HG02852 (cell line): Measurements from ENCODE around the gene ATG2B.
"Not testable (repeated sequence)": the region's sequence is repeated elsewhere in the genome, so short reads cannot be mapped to it uniquely, and the experiment has no call there.

Experiments used
- ATAC-seq: cut with Tn5 transposase; IDR thresholded peaks from one replicate; pipeline ENCODE4 v1.9.1; 2021; ENCODE audit warnings: mild to moderate bottlenecking, moderate library complexity; ENCODE audit not compliant: unreplicated experiment

ATG2B gene

DNA sequence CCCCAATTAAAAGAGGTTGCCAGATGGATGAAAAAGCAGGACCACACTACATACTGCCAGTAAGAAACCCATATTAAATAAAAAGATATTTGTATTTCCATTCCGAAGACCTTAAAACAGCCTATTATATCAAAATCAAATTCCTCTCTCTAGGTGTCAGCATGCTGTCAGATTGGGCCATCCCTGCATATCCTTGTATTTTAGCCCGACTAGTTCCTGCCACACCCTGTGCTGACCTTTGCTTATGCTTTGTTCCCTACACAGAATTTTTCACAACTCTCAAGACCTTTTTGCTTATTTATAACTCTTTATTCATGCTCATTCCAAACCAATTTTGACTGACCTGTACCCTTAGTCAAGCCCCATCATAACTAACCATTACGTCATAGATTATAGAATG, 13.0 kb upstream of the ATG2B start:
- ATAC-seq, result no peak

DNA sequence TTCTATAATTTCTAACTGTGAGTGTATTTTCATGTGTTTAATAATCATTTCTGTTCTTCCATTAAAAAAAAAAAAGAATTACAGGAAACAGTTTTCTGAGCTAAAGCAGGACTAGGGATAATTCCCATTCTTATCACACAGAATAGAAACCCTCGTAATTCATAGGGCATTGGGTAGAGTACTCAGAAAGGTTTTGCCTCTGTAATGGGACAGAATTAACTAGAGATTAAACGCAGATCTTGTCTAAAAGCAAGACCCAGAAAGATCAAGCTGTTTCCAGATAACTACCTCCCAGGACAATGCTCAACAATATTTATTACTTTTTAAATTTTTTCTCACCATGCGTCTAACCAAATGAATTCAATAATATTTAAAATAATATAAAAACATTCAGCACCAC, 10.4 kb upstream of the ATG2B start:
- no peak for ATAC-seq

DNA sequence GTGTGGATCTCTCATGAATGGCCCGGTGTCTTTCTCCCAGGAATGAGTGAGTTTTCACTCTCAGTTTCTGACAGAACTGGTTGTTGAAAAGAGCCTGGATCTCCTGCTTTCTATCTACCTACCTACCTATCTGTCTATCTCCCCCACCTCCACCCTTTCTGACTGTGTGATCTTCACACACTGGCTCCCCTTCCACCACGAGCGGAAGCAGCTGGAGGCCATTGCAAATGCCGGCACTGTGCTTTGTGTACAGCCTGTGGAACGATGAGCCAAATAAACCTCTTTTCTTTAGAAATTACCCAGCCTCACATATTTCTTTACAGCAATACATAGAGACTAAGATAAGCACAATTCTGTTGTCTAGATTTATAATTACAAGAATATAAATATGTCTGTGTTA, 7.4 kb upstream of the ATG2B start:
- ATAC-seq, result no peak

DNA sequence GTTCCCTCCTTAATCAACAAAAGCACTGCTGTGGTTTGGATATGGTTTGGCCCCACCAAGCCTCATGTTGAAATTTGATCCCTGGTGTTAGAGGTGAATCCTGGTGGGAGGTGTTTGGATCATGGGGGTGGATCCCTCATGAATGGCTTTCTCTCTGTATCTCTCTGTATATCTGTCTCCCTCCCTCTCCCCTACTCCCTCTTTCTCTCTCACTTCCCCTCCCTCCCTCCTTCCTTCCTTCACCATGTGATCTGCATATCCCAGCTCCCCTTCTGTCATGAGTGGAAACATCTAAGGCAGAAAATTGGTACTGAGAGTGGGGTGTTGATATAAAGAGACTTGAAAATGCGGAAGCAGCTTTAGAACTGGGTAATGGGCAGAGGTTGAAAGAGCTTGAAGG, 5.4 kb upstream of the ATG2B start:
- ATAC-seq, result no peak

- no peak for ATAC-seq
These were observed 1.8 kb upstream of the ATG2B start for GRCh38 chr14:96364962-96365361.

DNA sequence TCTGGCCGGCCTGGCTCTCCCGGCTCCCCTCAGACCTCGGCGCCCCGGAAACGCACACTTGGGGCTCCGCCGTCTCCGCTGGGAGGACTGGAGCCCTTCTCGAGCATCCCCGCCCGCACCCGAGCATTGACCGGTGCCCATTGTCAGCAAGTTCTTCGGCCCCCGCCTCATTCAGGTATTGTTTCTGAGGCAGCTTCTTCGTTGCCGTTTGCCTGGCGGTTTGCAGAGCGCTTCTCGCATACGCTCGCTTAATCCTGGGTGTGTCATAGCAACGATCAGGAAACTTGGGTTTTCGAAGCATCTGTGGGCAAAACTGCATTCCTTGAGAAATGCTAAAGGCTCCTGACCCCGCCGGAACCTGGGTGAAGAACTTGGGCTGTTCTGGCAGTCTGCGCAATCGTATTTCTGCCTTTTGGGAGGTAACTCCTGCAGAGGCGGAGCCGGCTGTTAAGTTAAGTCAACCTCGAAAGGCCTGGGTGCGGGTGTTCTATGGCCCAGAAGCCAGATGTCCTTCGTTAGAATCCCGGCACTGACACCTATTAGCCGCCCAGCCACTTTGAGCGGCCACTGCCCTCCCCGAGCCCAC, 703 bp upstream of the ATG2B start:
- peak; percentile 32 for ATAC-seq

DNA sequence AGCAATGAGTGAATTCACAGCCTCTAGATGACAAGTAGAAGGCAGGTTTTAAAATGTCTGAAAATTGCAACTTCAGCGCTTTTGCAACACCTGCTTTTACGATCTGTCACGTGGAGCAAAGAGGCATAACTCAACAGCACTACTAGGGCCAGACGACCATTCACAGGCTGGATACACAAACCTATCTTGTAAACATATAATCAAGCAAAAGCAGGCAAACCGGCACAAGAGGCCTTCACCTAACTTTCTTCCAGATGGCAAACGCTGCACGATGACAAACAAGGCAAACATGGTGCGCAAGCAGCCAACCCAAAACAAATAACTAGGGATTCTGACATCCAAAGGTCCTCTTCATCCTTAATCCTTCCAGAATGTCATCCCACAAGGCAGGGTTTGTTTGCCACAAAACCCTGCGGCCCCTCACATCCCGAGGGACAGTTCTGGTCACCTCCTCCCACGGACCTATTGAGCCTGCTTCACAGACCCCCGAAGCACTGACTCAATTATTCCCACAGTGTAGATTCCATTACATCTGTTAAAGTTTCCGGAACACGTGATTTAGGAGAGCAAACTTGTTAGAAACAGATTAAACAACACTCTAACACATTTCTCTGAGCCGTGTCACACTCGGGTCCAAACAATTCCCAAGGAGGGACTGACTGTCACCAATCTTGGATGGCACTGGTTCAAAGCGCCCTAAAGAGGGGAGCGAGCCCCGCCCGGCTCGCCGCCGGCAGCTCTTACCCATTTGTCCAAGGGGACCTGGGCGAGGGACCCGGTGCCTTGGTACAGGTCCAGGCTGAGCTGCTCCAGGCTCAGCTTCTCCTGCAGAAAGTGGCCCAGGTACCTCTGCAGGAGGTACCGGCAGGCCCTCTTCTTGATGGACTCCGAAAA, 823 bp downstream of the ATG2B start:
- ATAC-seq, result peak; percentile 16

DNA sequence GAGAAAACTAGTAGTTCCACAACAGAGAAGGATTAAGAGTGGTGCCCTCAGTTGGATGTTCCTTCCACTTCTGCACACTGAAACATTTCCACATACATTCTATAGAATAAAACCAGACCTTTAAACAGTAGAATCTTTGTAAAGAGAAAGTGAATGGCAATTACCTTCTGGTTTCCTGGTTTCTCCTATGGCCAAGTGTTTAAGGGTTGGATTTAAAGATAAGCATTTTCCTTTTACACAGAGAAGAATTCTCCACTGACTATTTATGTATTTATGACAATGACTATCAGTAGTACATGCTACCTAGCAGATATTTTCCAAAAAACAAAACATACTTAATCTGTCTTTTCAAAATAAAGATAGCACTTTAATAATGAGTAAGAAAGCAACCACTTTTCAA, 3.2 kb downstream of the ATG2B start:
- no peak for ATAC-seq

DNA sequence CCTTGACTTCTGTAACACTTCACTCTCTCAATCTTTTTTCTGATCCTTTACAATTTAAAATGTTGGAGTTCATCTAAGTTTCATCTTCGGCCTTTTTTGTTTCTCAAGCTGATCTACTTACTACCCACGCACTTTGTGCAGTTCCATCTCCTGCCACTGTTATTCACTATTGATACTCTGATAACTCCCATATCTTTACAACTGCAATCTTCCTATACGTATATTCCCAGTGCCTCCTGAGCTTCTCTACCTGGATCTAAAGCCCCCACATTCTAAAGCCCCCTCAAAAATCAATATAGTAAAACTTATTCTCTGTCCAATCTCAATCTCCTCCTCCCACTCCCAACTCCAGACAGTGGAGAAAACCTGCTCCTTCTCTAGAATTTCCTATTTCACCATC, 5.9 kb downstream of the ATG2B start:
- no peak for ATAC-seq

DNA sequence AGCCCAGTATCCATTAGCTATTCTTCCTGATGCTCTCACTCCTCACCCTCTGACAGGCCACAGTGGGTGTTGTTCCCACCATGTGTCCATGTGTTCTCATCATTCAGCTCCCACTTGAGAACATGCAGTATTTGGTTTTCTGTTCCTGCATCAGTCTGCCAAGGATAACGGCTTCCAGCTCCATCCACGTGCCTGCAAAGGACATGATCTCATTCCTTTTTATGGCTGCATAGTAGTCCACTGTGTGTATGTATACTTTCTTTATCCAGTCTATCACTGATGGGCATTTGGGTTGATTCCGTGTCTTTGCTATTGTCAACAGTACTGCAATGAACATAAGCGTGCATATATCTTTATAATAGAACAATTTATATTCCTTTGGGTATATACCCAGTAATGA, 8.9 kb downstream of the ATG2B start:
- ATAC-seq, result no peak

- no peak for ATAC-seq
These were observed 10.4 kb downstream of the ATG2B start for GRCh38 chr14:96352708-96353107.

DNA sequence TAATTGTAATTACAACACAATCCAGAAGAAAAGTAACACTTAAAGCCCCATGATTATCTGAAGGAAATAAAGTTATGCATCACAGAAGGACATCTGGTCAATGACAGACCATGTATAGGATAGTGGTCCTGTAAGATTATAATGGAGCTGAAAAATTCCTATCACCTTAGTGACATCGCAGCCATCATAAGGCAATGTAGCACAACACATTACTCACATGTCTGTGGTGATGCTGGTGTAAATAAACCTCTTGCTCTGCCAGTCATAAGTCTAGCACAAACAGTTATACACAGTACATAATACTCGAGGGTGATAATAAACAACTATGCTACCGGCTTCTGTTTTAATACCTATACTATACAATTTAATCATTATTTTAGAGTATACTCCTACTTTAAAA, 11.2 kb downstream of the ATG2B start:
- no peak for ATAC-seq

GRCh38 chr14:96349286-96350075, 13.7 kb downstream of the ATG2B start:
- no peak for ATAC-seq

GRCh38 chr14:96347957-96348356, 15.2 kb downstream of the ATG2B start:
- not testable (repeated sequence) for ATAC-seq

- ATAC-seq, result no peak
These were observed 17.5 kb downstream of the ATG2B start for GRCh38 chr14:96345669-96346068.

DNA sequence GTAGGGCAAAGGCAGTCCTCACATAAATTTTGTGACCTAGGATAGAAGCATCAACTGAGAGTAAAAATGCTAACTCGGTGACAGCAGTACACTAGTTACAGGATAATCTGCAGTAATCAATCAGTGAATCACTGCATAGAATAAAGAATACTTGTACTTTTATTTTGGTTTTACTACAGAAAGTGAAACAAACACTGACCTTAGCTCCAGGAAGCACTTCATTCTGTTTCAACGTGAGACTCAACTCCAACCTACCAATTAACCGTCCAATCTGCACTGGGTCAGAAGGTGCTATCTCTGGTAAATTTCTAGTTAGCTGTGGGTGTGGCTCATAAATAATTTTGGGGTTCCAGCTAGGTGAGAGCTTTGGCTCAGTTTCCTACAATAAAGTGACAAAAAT, 21.8 kb downstream of the ATG2B start:
- no peak for ATAC-seq

GRCh38 chr14:96338551-96338950, 24.6 kb downstream of the ATG2B start:
- no peak for ATAC-seq

DNA sequence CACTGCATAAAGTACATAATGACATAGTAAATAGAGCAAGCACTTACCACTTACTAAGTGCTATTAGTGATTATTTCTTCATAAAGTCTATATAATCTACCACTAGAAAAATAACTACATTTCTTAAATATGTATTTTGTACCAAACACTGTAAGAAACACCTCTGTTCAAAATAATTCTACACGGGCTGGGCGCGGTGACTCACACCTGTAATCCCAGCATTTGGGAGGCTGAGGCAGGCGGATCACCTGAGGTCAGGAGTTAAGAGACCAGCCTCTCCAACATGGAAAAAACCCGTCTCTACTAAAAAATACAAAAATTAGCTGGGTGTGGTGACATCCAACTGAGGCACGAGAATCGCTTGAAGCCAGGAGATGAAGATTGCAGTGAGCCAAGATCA, 38.9 kb downstream of the ATG2B start:
- no peak for ATAC-seq

- ATAC-seq, result no peak
These were observed 42.5 kb downstream of the ATG2B start for GRCh38 chr14:96320605-96321004.

DNA sequence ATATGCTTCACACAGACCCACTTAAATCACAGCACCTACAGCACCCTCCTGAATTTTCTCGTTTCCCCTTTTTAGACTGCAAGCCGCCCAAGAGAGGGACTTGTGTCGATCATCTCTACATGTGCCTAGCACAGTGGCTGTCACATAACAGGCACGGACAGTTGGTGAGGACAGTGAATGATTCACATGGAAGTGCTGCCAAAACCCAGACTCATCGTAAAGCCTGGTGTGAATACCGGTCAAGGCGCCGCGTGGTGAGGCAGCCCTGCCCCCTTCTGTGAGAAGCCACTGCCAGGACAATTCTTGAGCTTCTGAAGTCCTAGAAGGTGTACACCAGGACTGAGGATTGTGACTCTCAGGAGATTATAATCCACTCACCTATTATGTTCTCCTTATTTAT, 44.3 kb downstream of the ATG2B start:
- ATAC-seq, result no peak

DNA sequence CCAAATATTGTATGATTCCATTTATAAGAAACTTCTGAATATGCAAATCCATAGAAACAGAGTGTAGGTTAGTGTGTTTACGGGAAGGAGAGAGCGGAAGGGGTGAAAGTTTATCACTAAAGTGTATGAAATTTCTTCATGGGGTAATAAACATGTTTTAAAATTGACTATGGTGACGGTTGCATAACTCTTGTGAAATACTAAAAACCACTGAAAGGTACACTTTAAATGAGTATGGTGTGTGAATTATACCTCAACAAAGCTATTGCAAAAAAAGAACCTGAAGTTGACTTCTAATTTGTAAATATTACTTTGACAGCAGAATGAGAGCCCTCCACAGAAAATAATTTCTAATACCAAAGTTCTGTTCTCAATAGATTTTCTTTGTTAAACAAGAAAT, 47.1 kb downstream of the ATG2B start:
- ATAC-seq, result no peak

DNA sequence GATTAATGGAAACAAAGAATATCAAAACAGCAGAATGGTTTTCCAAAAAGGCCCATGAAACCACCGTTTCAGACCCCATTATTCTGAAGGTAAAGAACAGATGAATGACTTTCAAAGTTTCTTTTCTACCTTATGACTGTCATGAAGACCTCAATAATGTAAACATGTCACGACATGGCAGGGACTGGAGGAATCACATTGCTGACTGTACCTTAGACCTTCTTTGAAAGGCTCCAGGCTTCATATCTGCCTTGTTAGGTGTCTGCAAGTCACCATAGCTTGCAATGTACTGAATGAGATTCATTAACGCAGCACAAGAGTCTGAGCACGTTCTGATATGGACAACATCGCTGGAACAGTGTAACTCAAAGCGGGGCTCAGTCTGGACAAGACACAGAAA, 52.2 kb downstream of the ATG2B start:
- ATAC-seq, result no peak
